Measurements from ENCODE around the gene CAB39. TPM values are rescaled to one million over a fixed set of nuclear protein-coding genes. Genes with fewer than 3 reads are reported as not detected.

CAB39 gene
- polyA plus RNA-seq, 3 donors, result 33.1 to 53.8 (median 38.3) TPM

- no peaks in the 10 kb centered on the region for H3K27me3 ChIP-seq (ENCODE audit: control insufficient read depth in 2 of 2, insufficient read depth in 2 of 2, low read length in 2 of 2)
- Mint-ChIP-seq H3K27ac (peak overlapping the region in 2 of 7 donors; percentile 48 to 52), H3K4me3 (no peak overlapping the region), H3K9me3 (no peaks in the 10 kb centered on the region), H3K36me3 (peaks cover 25 to 45% of the 10 kb centered on the region in 2 donors), H3K27me3 (ENCODE audit: low read depth in 3 of 3) (no peaks in the 10 kb centered on the region), H3K4me1 (peaks cover 27% of the 10 kb centered on the region)
- H3K36me3 ChIP-seq (replicated peaks in 1 of 2; ENCODE audit: control insufficient read depth in 1 of 2, insufficient read depth in 2 of 2, low read length in 2 of 2), result peaks cover 22 to 45% of the 10 kb centered on the region in 2 donors
- H3K9ac ChIP-seq (ENCODE audit: insufficient read depth, low read length, poor library complexity, severe bottlenecking), result no peak overlapping the region
- H3K79me2 ChIP-seq (ENCODE audit: insufficient read depth, low read length), result peaks cover 100% of the 10 kb centered on the region
- peaks cover 3 to 4% of the 10 kb centered on the region in 2 donors for H3K4me1 ChIP-seq (ENCODE audit: control insufficient read depth in 1 of 2, insufficient read depth in 2 of 2, low read length in 2 of 2)
- H3K9me3 ChIP-seq (replicated peaks in 1 of 2; ENCODE audit: control insufficient read depth in 1 of 2, insufficient read depth in 1 of 2, low read length in 2 of 2), result no peaks in the 10 kb centered on the region
- intact Hi-C loops (cut with micrococcal nuclease), result no loop called here
- peaks cover 100% of the 10 kb centered on the region for H4K20me1 ChIP-seq (ENCODE audit: insufficient read depth, low read length)
- H3K4me3 ChIP-seq (replicated peaks in 1 of 3; ENCODE audit: low read depth in 2 of 3, low read length in 3 of 3), result no peak overlapping the region
- WGBS (ENCODE audit: insufficient coverage), result no CpG with 5 or more reads among the region's 2 CpGs
- H3K27ac ChIP-seq (ENCODE audit: low read depth in 1 of 2, low read length in 2 of 2), result no peak overlapping the region
- no peak for TF ChIP-seq CTCF (IDR thresholded peaks at IDR 0.05)
- no peak overlapping the region for H3K4me2 ChIP-seq (replicated peaks; ENCODE audit: extremely low read depth, low read length, poor library complexity, severe bottlenecking)
- no peak for DNase-seq
- H2AFZ ChIP-seq (ENCODE audit: insufficient read depth, low read depth, low read length, poor library complexity, severe bottlenecking), result no peak overlapping the region
Observed at GRCh38 chr2:230739961-230740360, 27.3 kb downstream of the CAB39 start.

- H3K4me1 Mint-ChIP-seq, result peaks cover 11% of the 10 kb centered on the region
- Histone ChIP-seq H3K36me3 (replicated peaks in 1 of 2; ENCODE audit: control insufficient read depth in 1 of 2, insufficient read depth in 2 of 2, low read length in 2 of 2) (peaks cover 34 to 72% of the 10 kb centered on the region in 2 donors), H3K27ac (ENCODE audit: low read depth in 1 of 2, low read length in 2 of 2) (no peak overlapping the region), H3K4me3 (replicated peaks in 1 of 3; ENCODE audit: low read depth in 2 of 3, low read length in 3 of 3) (no peak overlapping the region), H2AFZ (ENCODE audit: insufficient read depth, low read depth, low read length, poor library complexity, severe bottlenecking) (no peak overlapping the region), H3K9me3 (replicated peaks in 1 of 2; ENCODE audit: control insufficient read depth in 1 of 2, insufficient read depth in 1 of 2, low read length in 2 of 2) (no peaks in the 10 kb centered on the region), H3K4me1 (ENCODE audit: control insufficient read depth in 1 of 2, insufficient read depth in 2 of 2, low read length in 2 of 2) (no peaks in the 10 kb centered on the region), H3K27me3 (ENCODE audit: control insufficient read depth in 2 of 2, insufficient read depth in 2 of 2, low read length in 2 of 2) (no peaks in the 10 kb centered on the region), H3K79me2 (ENCODE audit: insufficient read depth, low read length) (peaks cover 100% of the 10 kb centered on the region), H3K9ac (ENCODE audit: insufficient read depth, low read length, poor library complexity, severe bottlenecking) (no peak overlapping the region), H4K20me1 (ENCODE audit: insufficient read depth, low read length) (peaks cover 100% of the 10 kb centered on the region), H3K4me2 (replicated peaks; ENCODE audit: extremely low read depth, low read length, poor library complexity, severe bottlenecking) (no peak overlapping the region)
- no peaks in the 10 kb centered on the region for H3K9me3 Mint-ChIP-seq
- no peak overlapping the region for H3K4me3 Mint-ChIP-seq
- WGBS (ENCODE audit: insufficient coverage), result 86% methylated on average over 1 of the region's 4 CpGs
- H3K27me3 Mint-ChIP-seq (ENCODE audit: low read depth in 3 of 3), result no peaks in the 10 kb centered on the region
- DNase-seq, result no peak
- peaks cover 36 to 59% of the 10 kb centered on the region in 2 donors for H3K36me3 Mint-ChIP-seq
- no peak overlapping the region for H3K27ac Mint-ChIP-seq
- intact Hi-C loops (cut with micrococcal nuclease), result no loop called here
- TF ChIP-seq CTCF (IDR thresholded peaks at IDR 0.05), result no peak
Observed at GRCh38 chr2:230742781-230743180, 30.1 kb downstream of the CAB39 start.
